HepG2 (cell line): ENCODE data around the gene ELP1. TPM values are rescaled to one million over a fixed set of nuclear protein-coding genes. Genes with fewer than 3 reads are reported as not detected.
A peak's percentile ranks its signal among the peaks of the same experiment; 100 is the strongest.

Source experiments
- FOXK2 ChIP-seq: fragments of 450-650 bp; IDR thresholded peaks from 2 replicates; pipeline ENCODE4 v1.6.1; 2016
- JDP2 ChIP-seq: sonication (generic); formaldehyde crosslinking; IDR thresholded peaks from 2 replicates; pipeline ENCODE4 v1.8.1; 2022; ENCODE audit warnings: missing genetic modification reagents, borderline replicate concordance
- NRL ChIP-seq: sonication (generic); formaldehyde crosslinking; IDR thresholded peaks from 2 replicates; pipeline ENCODE4 v1.5.0; 2020; ENCODE audit warnings: missing genetic modification reagents, mild to moderate bottlenecking, moderate library complexity, borderline replicate concordance
- PRMT3 ChIP-seq: sonication (generic); formaldehyde crosslinking; IDR thresholded peaks from 2 replicates; pipeline ENCODE4 v1.8.1; 2022; ENCODE audit warnings: low read depth, mild to moderate bottlenecking, moderate library complexity, missing genetic modification reagents, borderline replicate concordance
- ZNF180 ChIP-seq: sonication (generic); formaldehyde crosslinking; IDR thresholded peaks from 2 replicates; pipeline ENCODE4 v1.4.0; 2020; ENCODE audit warnings: low read depth, missing genetic modification reagents, borderline replicate concordance
- ZNF501 ChIP-seq: sonication (generic); formaldehyde crosslinking; IDR thresholded peaks from 2 replicates; pipeline ENCODE4 v1.5.1; 2020; ENCODE audit warnings: mild to moderate bottlenecking, moderate library complexity, missing genetic modification reagents
- ZNF672 ChIP-seq: sonication (generic); formaldehyde crosslinking; IDR thresholded peaks from 2 replicates; pipeline ENCODE4 v1.8.1; 2022; ENCODE audit warnings: missing genetic modification reagents
- ZNF776 ChIP-seq: sonication (generic); formaldehyde crosslinking; IDR thresholded peaks from 2 replicates; pipeline ENCODE4 v1.4.0; 2020; ENCODE audit warnings: mild to moderate bottlenecking, missing genetic modification reagents
- ZNF780A ChIP-seq: sonication (generic); formaldehyde crosslinking; IDR thresholded peaks from 2 replicates; pipeline ENCODE4 v1.8.0; 2022; ENCODE audit warnings: mild to moderate bottlenecking, missing genetic modification reagents, moderate library complexity
- ZSCAN9 ChIP-seq: IDR thresholded peaks from 2 replicates; pipeline ENCODE4 v1.6.1; 2016; ENCODE audit warnings: borderline replicate concordance
- polyA plus RNA-seq, 8 experiments: library from polyadenylated mRNA; depleted of rRNA in 3 of 8; stranded (reverse) in 7 of 8; unstranded in 1 of 8; fragments of >200 nt; fragmentation: Illumina TruSeq in 4 of 8; extraction: Trizol in 4 of 8; gene quantifications; 2 replicates each; pipeline versions ENCODE4 v1.2.1 to v1.2.3, GENCODE V29; 2011 to 2016; ENCODE audit warnings: low read depth in 4 of 8, missing spikeins in 1 of 8, mixed read lengths in 1 of 8; ENCODE audit not compliant: insufficient read depth in 1 of 8
- total RNA-seq, 5 experiments: library from RNA; depleted of rRNA; stranded (reverse); fragments of >200 nt; fragmentation: Illumina TruSeq; extraction: Trizol; gene quantifications; 2 replicates each; pipeline ENCODE4 v1.2.3, GENCODE V29; 2016; ENCODE audit warnings: low read depth in 1 of 5
- TF ChIP-seq, protein P1 (sequence below): sonication (generic); formaldehyde crosslinking; conservative IDR thresholded peaks from 2 replicates; pipeline ENCODE4 v1.4.0; 2020; ENCODE audit warnings: mild to moderate bottlenecking, missing genetic modification reagents, moderate library complexity

Gene ELP1
- total and polyA plus RNA-seq, 2 of the 13 experiments (the other 11 are each of a cell fraction or from before 2014, with no cell fraction given) = 157 to 275 TPM

DNA sequence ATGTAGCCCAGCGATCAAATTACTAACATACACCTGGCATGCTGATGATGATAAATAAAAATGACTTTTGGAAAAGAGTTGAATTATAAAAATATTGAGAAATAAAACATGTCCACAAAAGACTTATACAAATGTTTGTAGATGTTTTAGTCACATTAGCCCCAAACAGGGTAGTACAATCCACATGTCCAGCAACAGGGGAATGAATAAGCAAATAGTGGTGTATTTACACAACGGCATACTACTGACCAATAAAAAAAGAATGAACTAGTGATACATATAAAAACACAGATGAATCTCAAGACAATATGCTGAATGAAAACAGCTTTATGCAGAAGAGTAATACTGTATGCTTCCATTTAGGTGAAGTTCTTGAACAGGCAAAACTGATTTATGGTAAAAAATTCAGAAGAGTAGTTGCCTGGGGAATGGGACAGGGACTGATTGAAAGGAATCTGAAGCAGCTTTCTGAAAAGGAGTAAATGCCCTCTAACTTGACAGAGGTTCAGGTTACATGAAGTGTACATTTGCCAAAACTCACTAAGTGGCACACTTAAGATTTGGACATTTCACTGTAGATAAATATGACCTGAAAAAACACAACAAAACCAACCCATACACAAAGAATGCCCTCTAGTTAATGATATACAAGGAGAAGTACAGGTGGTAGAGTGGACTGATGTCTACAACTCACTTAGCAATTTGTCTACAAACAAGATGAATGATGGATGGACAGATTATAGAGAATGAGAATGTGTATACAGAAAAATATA lies 36.4 kb downstream of the ELP1 start (continued):
- TF ChIP-seq, protein P1, sequence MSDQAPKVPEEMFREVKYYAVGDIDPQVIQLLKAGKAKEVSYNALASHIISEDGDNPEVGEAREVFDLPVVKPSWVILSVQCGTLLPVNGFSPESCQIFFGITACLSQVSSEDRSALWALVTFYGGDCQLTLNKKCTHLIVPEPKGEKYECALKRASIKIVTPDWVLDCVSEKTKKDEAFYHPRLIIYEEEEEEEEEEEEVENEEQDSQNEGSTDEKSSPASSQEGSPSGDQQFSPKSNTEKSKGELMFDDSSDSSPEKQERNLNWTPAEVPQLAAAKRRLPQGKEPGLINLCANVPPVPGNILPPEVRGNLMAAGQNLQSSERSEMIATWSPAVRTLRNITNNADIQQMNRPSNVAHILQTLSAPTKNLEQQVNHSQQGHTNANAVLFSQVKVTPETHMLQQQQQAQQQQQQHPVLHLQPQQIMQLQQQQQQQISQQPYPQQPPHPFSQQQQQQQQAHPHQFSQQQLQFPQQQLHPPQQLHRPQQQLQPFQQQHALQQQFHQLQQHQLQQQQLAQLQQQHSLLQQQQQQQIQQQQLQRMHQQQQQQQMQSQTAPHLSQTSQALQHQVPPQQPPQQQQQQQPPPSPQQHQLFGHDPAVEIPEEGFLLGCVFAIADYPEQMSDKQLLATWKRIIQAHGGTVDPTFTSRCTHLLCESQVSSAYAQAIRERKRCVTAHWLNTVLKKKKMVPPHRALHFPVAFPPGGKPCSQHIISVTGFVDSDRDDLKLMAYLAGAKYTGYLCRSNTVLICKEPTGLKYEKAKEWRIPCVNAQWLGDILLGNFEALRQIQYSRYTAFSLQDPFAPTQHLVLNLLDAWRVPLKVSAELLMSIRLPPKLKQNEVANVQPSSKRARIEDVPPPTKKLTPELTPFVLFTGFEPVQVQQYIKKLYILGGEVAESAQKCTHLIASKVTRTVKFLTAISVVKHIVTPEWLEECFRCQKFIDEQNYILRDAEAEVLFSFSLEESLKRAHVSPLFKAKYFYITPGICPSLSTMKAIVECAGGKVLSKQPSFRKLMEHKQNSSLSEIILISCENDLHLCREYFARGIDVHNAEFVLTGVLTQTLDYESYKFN = 0 out of 2 replicates have a peak, but pooled peaks have one; percentile 20
- TF ChIP-seq ZNF180 (CRISPR knock-in tag) (no peak), JDP2 (CRISPR knock-in tag) (no peak), PRMT3 (CRISPR knock-in tag) (no peak), FOXK2 (no peak), ZNF776 (no peak), ZNF672 (CRISPR knock-in tag) (no peak), ZNF501 (CRISPR knock-in tag) (no peak), NRL (CRISPR knock-in tag) (no peak), ZNF780A (no peak), ZSCAN9 (CRISPR knock-in tag) (no peak)
